GM18502 (cell line): ENCODE results near the gene C9.
A peak's percentile ranks its signal among the peaks of the same experiment; 100 is the strongest.

Source experiments
- ATAC-seq: cut with Tn5 transposase; IDR thresholded peaks from one replicate; pipeline ENCODE4 v1.9.1; 2021; ENCODE audit warnings: mild to moderate bottlenecking; ENCODE audit not compliant: unreplicated experiment, poor library complexity

The C9 gene

DNA sequence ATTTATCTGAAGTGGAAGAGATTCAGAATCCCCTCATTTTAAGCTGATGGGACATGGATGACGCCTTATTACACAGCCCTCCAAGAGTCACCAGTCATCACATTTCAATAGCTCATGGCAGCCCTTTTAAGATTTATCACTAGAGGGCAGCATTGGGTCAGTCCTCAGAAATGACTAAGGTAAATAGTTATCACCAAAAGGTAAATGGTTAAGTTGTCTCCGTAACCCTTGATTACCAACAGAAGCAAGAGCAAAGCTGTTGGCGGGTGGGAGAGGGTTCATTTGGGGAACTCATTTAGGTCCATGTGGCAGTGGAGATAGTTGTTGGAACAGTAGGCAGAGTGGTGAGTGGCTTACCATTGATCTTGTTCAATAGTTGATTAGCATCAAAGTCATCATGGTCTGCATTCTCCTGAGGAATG is 12.0 kb upstream of the C9 start:
- ATAC-seq, result peak; percentile 87

DNA sequence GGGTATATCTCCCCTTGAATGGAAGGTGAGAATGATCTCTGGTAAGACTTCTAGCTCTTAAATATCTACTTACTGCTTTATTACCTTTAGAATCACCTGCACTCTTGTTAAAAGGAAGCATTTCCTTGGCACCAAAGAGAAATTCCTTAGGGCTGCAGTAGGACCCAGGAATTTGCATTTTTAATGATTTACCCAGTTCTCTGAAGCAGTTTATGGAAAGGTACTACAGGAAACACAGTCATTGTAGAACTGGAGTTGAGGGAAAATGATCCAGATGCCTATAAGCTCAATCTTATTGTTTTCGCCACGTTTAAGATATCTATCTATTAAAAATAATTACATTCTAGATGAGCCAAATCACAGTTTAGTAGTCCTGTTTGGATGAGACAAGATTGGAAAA is 9.5 kb upstream of the C9 start:
- no peak for ATAC-seq

DNA sequence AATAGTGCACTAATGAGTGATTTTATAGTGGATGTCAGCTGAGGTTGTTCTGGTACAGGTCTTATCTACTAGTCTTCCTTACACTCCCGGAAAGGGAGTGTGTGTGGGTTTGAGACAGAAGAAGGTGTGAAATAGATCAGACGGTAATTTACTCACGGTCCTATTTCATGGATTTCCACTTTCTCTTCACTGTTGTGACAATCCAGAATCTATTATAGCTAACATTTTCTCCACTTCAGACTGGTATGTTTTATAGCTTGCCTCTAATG is 7.0 kb upstream of the C9 start:
- no peak for ATAC-seq

DNA sequence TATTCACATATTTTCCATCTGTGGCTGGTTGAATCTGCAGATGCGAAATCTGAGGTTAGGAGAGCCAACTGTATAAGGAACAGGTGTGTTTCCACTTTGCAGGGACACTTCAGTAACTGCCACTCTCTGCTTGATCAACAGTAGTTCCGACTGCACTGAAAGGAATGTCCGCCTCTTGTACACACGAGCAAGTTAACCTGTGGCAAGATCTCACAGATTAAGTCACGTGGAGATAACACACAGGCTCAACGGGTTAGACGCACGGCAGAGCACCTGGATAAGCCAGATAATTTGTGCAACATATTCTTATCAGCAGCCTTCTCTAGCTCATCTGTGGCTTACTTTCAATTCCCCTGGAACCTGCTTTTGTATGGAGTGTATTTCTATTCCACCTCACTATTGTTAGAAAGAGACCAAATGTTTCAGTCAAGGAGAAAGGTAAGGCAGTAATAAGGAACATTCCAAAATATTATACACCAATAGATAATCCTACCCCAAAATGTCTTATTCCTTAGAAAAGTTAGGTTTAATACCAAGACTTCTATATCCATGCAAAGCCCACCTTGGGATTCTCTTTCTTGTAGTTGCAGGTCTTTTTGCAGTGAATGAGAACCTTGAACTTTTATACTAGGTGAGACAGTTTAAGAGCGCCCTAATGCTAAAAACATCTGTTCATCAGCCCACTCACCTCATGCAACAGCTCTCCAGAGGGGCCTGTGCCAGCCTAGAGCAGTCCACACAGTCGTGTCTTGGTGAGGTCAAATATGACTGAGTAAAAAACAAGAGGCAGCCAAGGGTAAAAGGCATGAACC is 6.5 kb upstream of the C9 start:
- no peak for ATAC-seq

DNA sequence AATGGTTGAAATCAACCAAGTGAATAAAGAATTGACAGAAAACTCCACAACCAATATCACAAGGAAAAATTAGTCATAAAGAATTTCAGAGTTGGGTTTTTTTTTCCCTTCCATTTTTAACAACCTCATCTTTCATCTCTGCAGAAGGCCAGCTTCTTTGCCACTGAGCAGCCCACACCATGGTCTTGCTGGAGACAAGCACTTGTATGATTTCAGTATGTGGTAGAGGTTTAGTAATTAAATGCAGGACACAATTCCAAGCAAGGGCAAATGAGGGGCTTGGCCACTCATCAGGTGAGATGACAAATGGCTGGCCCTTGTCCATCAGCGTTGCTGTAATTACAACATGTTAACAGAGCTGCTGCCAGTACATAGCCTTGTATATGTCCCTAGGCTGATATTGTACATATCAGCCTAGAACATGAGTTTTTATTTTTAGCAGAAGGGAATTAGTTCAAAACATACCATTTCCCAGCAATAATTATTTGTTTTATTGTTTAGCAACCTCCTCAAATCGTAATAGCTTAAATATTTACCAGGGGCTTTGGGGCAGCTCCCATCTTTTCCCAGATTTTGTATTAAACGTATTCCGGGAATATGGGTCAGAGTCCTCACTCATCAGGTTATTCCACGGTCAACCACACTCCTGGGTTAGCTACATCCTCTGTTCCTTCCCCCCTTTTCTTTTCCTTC is 5.0 kb upstream of the C9 start:
- no peak for ATAC-seq

DNA sequence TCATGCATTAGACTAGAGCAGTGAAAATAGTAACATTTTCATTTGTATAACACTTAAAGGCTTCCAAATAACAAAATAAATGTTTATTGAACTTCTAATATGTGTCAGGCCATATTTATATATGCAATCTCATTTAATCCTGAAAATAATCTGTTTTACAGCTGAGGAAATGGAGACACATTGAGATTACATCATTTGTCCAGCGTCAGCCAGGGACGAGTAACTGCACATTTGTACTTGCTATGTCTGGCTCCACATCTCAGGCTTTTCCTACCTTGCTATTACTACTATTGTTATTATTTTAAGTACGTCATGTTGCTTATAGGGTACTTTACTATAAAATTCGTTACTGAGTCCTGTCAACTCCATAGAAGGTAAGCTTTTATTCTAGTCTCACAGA is 3.8 kb upstream of the C9 start:
- ATAC-seq, result no peak

DNA sequence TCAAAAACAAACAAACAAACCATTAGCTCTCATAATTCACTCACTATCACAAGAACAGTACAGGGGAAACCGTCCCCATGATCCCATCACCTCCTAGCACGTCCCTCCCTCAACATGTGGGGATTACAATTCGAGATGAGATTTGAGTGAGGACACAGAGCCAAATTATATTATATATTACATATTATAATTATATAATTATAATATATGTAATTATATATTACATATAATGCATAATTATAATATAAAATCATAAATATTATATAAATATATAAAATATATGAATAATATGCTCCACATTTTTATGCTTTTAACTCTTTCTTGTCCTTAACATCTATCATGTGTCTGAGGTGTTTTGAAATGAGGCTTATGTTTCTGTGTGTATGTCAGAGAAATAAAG is 3.4 kb upstream of the C9 start:
- no peak for ATAC-seq

DNA sequence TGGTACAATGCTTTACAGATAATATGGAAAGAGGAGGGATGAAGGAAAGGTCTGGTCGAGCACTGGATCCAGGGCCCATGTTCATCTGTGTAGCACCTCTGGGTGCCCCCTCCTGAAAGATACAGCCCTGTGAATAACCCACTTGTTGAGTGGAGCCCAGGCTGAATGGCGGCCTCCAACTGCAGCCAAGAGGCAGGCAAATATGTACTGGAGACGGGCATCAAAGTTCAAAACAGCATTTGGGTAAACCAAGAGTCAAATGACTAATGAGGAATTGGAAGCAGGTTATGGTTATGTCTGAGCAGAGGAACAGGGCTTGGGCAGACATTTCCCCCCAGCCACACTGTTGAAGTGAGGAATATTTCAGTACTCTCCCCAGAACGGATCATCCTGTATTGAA is 1.1 kb downstream of the C9 start:
- ATAC-seq, result no peak

DNA sequence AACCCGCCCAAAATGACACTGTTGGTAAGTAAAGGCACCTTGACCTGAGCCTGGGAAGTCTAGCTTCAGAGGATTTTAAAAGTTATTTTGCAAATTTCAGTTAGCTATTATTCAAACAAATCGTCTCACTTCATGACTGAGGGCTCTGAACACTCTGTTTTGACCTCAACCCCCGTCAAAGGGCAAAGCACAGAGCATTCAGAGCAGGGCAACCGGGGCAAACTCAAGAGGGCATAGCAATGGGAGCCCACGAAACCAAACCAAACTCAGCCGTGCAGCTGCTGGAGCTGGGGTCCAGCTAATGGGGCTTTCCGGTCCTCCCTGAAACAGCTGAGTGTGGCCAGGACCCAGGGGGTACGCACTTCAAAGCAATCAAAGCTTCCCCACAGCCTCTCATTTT is 1.6 kb downstream of the C9 start:
- ATAC-seq, result no peak

DNA sequence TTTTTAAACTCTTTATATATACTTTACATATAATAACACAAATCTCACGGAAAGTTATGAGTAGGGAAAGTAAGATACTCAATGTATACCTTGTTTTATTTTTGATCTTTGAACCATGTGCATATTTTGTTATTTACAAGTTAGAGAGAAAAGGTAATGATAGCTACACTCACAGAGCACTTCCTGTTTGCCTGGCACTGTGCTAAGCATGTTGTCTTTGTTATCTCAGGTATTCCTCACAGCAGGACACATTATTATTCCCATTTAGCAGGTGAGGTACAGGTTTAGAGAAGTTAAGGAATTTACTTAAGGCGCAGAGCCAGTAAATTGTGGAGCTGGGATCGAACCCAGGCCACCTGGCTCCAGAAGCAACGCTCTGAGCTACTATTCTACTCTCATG is 3.0 kb downstream of the C9 start:
- ATAC-seq, result no peak

DNA sequence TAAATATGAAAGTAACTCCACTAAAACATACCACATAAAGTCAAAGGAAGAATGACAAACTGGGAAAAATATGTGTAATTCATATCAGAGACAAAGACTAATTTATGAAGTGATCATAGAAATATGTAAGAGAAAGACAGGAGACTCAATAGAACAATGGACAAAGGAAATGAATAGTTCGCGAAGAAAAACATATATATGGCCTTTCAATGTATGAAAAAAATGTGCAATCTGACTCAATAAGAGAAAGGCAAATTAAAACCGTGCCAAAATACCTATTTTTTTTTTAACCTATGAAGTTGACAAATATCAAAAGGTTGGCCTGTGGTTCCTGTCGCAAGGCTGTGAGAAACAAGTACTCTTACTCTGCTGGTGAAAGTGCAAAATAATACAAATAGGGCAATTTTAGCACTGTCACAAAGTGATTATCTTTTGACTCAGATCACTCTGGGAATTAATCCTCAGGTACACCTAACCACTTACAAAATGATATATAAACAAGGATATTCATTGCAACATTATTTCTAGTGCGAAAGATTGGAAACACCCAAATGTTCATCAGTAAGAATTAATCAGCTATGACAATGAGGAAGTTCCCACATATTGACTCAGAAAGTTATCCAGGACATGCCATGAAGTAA is 3.7 kb downstream of the C9 start:
- no peak for ATAC-seq

DNA sequence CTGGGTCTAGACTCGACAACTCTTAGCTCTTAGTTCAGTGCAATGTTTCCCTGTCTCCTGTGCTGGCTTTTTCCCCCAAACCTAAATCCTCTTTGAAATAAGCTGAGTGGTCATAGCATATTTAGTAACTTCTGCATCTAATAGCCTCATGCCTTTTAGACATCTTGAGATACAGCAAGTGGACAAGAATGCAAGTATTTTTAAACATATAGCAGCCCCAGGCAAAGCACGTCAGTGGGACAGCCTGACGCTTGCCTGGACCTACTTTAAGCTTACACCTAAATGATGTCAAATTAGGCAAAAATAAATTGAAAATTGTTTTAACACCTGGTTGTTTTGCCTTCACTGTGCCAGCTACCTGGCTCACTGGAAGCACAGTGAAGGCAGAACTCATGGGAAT is 8.0 kb downstream of the C9 start:
- no peak for ATAC-seq

DNA sequence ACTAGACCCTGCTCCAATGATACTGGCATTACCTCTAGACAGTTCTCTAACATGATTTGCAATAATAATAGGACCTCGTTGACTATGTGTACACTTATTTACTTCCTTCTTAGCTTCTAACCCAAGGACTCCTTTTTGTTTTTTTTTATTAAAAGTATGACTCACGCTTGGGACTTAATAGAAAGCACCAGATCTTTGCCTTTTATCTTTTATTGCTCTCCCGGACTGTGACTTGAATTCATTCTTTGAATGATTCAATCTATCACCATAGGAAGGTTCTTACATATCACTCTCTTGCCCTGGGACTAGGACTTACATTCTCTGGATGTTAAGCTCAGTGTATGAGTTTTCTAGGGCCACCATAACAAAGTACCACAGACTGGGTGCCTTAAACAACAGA is 9.0 kb downstream of the C9 start:
- ATAC-seq, result no peak

DNA sequence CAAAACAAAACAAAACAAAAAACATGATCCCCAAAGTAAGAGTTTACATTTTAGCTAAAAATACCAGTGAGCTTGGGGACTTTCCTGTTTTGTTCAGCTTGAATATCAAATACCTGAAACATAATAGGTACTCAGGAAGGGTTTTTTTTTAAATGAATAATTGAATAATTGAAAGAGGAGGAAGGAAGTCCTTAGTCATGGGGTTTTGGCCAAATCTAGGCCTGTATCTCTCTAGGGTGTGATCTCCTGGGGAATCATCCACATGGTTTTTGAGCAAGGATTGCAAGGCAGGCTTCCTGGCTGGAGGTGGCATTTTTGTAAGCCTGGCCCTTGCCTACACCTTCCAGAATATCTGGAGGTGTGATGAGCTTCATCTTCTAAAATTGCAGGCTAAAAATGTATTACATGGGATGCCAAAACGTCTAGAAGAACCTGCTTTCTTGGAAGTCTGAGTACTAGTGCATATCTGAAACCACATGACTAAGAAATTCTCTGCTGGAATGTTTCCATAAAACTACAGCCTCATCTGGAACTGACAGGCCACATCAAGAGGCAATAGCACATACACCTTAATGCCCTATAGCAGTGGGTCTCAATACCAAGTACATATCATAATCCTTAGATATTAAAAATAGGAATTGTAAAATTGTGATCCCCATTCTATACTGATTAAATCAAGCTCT is 10.4 kb downstream of the C9 start:
- no peak for ATAC-seq

DNA sequence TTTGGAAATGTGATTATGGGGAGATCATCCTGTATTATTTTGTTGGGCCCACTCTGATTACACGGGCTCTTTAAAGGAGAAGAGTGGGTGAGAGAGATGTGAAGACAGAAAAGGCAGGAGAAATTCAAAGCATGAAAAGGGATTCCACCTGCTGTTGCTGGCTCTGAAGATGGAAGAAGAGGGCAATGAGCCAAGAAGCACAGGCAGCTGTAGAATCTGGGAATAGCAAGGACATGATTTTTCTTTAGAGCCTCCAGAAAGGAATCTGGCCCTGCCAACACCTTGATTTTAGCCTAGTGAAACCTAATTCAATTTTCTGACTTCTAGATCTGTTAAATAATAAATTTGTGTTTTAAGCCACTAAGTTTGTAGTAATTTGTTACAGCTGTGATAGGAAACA is 11.3 kb downstream of the C9 start:
- no peak for ATAC-seq

DNA sequence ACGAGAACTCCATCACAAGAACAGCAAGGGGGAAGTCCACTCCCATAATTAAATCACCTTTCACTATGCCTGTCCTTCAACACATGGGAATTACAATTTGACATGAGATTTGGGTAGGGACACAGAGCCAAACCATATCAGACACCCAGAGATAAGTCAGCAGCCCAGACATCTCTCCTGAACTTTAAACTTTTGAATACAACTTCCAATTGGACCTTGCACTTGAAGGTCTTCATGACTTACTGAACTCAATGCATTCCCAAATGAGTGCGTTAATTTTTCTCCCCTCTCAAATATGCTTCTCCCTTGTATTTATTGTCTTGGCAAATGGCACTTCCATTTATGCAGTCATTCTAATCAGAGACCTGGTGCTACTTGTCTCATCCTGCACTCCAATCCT is 12.1 kb downstream of the C9 start:
- ATAC-seq, result no peak

DNA sequence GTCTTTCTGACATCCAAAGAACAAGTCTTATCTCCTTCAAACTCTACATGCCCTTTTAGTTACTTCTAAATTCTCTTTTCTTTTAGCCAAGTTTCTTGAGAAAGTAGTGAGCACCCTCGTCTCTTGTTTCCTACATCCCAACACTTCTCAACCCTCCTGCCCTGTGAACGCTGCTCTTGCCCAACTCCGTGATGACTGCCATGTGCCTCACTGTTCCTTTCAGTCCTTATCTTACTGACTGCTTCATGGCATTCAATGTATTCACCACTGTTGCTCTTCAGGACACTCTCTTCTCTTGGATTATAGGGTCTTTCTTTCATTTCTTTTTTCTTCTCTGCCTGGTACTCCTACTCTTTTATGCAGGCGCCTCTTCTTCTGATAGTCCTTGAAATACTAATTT is 14.8 kb downstream of the C9 start:
- no peak for ATAC-seq

DNA sequence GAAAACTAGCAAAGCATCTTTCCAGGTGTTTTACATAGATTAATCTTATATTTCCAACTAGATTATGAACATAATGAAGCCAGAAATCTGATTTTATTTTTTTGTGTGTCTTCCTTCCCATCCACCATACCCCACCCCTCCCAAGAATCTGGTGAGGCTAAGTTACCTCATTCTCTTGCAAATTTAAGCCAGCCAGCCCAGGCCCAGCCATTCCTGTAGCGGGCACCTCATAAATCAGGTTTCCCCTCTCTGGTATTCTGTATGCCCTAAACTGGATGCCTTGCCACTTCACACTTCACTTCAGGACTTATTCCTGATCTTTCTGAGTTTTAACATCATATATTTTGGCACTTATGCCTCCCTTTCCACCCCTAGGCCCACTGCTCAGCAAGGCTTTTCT is 21.8 kb downstream of the C9 start:
- ATAC-seq, result no peak

DNA sequence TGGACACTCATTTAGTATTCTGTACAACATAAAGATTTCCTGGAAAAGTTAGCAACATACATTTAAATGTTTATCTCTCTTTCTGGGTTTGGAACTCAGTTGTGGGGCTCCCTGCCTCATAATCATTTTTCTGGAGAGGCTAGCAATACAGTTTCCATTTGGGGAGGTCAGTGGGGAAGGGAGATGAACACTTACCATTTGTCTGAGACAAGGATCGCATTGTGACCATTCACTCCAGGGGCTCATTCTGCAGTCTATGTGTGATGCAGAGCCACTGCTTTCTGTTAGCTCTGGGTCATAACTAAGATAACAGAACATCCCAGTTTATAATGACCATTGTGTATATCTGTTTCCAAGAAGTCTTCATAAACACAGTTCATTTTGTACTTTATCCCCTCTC is 22.4 kb downstream of the C9 start:
- no peak for ATAC-seq

DNA sequence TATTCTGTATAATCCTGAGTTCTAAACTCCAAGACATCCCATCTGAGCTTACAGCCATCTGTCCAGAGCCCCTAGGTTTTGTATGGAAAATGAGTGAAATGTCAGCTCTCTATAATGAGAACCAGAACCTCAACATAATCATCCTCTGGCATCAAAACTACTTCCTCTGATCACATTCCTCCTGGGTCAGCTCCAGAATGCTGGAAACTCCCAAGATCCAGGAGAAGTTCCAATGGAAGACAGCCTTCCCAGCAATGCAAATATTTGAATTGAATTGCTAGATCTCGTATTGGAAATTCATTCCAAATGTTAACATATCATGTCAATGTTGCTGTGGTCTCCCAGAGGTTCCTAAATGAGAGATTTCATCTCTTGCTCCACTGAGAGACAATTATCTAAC is 23.8 kb downstream of the C9 start:
- no peak for ATAC-seq

DNA sequence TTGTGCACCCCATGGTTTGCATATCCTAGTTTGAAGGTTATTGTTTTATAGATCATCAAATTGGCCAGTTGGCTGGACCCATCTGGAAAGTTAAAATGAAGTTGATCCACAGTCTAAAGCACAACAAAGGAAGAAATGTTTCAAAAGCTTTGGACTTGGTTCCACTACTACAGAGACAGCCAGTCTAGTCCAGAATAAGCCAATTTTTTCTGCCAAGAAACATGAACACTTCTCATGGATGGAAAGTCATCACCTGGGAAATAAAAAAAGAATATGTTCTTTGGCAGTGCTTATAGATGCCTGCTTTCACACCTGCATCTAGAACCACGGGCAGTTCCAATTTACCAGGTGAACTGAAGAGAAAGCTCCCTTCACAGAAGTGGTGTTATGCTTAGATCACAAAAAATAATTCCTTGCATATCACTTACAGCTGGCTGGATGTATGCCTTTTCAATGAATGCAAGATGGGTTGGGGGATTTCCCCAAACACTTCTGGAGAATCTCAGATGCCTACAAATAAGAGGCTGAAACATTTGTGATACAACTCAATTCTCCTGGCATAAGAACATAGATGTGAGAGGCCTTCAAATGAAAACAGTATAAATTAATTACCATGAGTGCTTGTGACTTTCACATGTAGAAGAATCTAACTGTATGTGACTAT is 26.9 kb downstream of the C9 start:
- ATAC-seq, result no peak
